PC-9 (cell line): ENCODE data around the gene RBM19.

ENCODE experiments used
- EZH2 ChIP-seq: fragments of 200-600 bp; sonication (generic); IDR thresholded peaks from 2 replicates; pipeline ENCODE4 v1.8.0; 2017; ENCODE audit warnings: antibody characterized with exemption, low read depth
- TF ChIP-seq, protein P1 (sequence below): fragments of 200-600 bp; sonication (generic); conservative IDR thresholded peaks from 2 replicates; pipeline ENCODE4 v1.6.1; 2017; ENCODE audit warnings: mixed run types, antibody characterized with exemption, mild to moderate bottlenecking, moderate library complexity

DNA sequence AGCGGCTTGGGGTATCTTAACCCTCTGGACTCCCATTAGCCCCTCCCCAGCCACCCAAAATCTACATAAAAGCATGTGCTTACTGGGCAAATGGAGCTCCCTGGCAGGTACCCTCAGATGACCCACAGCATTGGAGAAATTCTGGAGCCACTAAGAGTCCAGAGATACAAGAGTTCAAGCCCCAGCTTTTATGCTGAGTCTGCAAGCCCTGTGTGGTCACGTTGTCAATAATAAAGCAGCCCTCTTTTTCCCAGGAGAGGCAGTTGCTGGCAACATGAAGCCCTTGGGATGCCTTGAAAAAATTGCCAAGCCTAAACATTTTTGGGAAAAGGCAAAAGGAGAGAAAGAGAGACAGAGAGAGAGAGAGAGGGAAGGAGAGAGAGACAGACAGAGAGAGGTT, 83.4 kb downstream of the RBM19 start:
- TF ChIP-seq, protein P1, sequence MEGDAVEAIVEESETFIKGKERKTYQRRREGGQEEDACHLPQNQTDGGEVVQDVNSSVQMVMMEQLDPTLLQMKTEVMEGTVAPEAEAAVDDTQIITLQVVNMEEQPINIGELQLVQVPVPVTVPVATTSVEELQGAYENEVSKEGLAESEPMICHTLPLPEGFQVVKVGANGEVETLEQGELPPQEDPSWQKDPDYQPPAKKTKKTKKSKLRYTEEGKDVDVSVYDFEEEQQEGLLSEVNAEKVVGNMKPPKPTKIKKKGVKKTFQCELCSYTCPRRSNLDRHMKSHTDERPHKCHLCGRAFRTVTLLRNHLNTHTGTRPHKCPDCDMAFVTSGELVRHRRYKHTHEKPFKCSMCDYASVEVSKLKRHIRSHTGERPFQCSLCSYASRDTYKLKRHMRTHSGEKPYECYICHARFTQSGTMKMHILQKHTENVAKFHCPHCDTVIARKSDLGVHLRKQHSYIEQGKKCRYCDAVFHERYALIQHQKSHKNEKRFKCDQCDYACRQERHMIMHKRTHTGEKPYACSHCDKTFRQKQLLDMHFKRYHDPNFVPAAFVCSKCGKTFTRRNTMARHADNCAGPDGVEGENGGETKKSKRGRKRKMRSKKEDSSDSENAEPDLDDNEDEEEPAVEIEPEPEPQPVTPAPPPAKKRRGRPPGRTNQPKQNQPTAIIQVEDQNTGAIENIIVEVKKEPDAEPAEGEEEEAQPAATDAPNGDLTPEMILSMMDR: no peak
- no peak for TF ChIP-seq EZH2
